Psoas muscle (tissue), 8 donors: ENCODE data around the gene PSTK. TPM values are rescaled to one million over a fixed set of nuclear protein-coding genes. Genes with fewer than 3 reads are reported as not detected.

Experiments
- ATAC-seq, 4 donors: fragments of 200-7000 bp; cut with Tn5 transposase; one replicate each; pipeline ENCODE4 v1.9.1; 2020; ENCODE audit warnings: moderate library complexity in 3 of 4, mild to moderate bottlenecking in 2 of 4
- DNase-seq, 2 donors: peaks; one replicate each; pipeline ENCODE4 v3.0.0-alpha.2; 2020
- H3K27ac ChIP-seq: fragments of 200-600 bp; one replicate; pipeline ENCODE4 v1.8.0; 2022
- H3K27me3 ChIP-seq, 3 donors: fragments of 200-600 bp in 1 of 3; one replicate each; pipeline versions ENCODE4 v1.6.1 to v1.8.0; 2013 to 2022; ENCODE audit warnings: low read length in 2 of 3, mild to moderate bottlenecking in 2 of 3, moderate library complexity in 1 of 3; ENCODE audit not compliant: insufficient read depth in 3 of 3
- H3K36me3 ChIP-seq, 2 donors: fragments of 200-600 bp in 1 of 2; one replicate each; pipeline versions ENCODE4 v1.6.1 to v1.8.0; 2013 to 2022; ENCODE audit warnings: low read depth in 1 of 2, mild to moderate bottlenecking in 1 of 2, moderate library complexity in 1 of 2; ENCODE audit not compliant: insufficient read depth in 1 of 2
- H3K4me1 ChIP-seq: fragments of 200-600 bp; one replicate; pipeline ENCODE4 v1.8.0; 2022
- H3K4me3 ChIP-seq: fragments of 200-600 bp; one replicate; pipeline ENCODE4 v1.8.0; 2022; ENCODE audit warnings: mild to moderate bottlenecking
- H3K9me3 ChIP-seq: fragments of 200-600 bp; one replicate; pipeline ENCODE4 v1.8.0; 2022
- CTCF ChIP-seq: fragments of 200-600 bp; IDR thresholded peaks from one replicate; pipeline ENCODE4 v1.8.0; 2022; ENCODE audit warnings: antibody characterized with exemption
- WGBS, 3 donors: extraction: QIAGEN DNeasy Blood & Tissue Kit; methylation state at CpG; one replicate each; pipeline versions ENCODE4 v1.1.6 to v1.1.7; 2013; 5-methylcytosine and 5-hydroxymethylcytosine counted together
- intact Hi-C, 2 donors: fragments of 100-400 bp; cut with DNase I; formaldehyde crosslinking; loops; one replicate each; pipeline versions ENCODE4 v1.11.0 to v1.14.2; 2022
- long read RNA-seq, 2 donors: library from polyadenylated mRNA; unstranded; transcript quantifications; one replicate each; pipeline ENCODE4 v2.0.0, GENCODE V29; 2021
- polyA plus RNA-seq, 3 donors: library from polyadenylated mRNA; stranded (reverse); fragments of 200-250 nt; gene quantifications; one replicate each; pipeline ENCODE4 v1.2.3, GENCODE V29; 2013
- total RNA-seq, 4 donors: library from RNA; stranded (reverse); fragmentation: NEBNext Ultra II Directional in 2 of 4; extraction: Animal tissue kit (Norgen Biotek cat#: 25700) in 2 of 4; gene quantifications; one replicate each; pipeline versions ENCODE4 v1.2.1 to v1.2.4, GENCODE V29; 2021 to 2023
- donor health status: healthy with polysubstance abuse.
- donor health status: DM: no; HTN: no; CAD: no; lungs with moderate emphysema.
- donor health status: Bipolar disorder and iron deficiency.
- donor health status: healthy.
- donor health status: DM: yes; HTN: yes; CAD: no.
- donor health status: DM: no; HTN: no; CAD: no.
- donor health status: DM: no; HTN: no; CAD: no.
- donor health status: DM: yes; HTN: yes; CAD: no.

PSTK gene, protein sequence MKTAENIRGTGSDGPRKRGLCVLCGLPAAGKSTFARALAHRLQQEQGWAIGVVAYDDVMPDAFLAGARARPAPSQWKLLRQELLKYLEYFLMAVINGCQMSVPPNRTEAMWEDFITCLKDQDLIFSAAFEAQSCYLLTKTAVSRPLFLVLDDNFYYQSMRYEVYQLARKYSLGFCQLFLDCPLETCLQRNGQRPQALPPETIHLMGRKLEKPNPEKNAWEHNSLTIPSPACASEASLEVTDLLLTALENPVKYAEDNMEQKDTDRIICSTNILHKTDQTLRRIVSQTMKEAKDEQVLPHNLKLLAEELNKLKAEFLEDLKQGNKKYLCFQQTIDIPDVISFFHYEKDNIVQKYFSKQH
- total RNA-seq (1 to 10 TPM; 3.3 to 5.2 (median 4.0) TPM), polyA plus RNA-seq (1 to 10 TPM; 5.5 to 8.3 (median 5.5) TPM)
- long read RNA-seq, donor 1: 0 reads
- long read RNA-seq, donor 2, partial matches to known transcripts: 0 of 5 reads
- long read RNA-seq, donor 2, other reads (novel, unspliced or antisense): 4 of 5 reads

GRCh38 chr10:122980209-122981065 lies at the start of gene PSTK:
PSTK (plus strand) TSS chr10:122980401; CDS start chr10:122980480, 79 bp downstream.
- 0 to 1% (median 1%) methylated on average over 48 to 73 of the region's 73 CpGs for WGBS, 3 donors
- peak within 1 kb of the TSS; percentile 94 for H3K27ac ChIP-seq
- peak within 1 kb of the TSS; percentile 88 for H3K4me3 ChIP-seq
- intact Hi-C loops: no loop called here
- peaks cover 0 to 11% of the 10 kb centered on the region in 2 donors for H3K36me3 ChIP-seq
- TF ChIP-seq CTCF: peak; percentile 95
- no peaks in the 10 kb centered on the region for H3K27me3 ChIP-seq
- peaks cover 9% of the 10 kb centered on the region for H3K4me1 ChIP-seq
- ATAC-seq (peak; percentile 99), DNase-seq (peak; percentile 92 to 97)
- H3K9me3 ChIP-seq: no peaks in the 10 kb centered on the region

DNA sequence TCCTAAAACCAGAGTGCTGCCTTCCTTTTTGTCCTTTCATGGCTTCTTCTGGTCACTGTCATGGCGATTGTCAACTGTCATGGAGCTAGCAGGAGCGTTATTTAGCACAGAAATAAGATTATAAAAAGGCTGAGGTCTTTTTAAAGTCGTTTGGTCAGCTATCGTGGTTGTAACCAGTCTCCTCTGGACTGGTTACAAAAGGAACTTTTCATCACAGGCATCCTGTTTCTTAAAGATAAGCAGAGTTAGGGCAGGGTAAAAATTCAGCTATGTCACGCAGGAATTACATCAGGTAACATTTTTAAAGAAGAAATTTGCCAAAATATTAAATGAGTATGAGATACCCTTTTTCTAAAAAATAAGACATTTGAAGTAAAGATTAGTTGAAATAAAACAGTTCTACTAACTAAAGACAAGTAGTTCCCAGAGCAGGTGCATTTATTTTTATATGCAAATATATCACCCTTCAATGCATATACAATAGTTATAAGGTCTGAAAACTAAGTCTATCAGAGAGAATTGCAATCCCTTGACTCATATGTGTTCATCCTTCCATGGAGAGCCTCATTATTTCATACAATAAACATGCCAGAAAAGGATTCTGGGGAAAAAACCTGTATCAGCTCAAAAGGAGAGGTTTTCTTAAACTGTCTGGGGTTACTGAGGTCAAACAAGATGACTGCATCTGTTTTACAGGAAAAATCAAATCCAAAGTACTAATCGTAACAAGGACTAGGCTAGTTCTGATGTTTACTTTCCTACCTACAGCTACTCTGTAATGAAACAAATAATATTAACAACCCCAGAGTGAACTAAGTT lies 48.9 kb upstream of the PSTK start:
- 81 to 83% (median 81%) methylated on average over 6 of the region's 6 CpGs for WGBS, 3 donors
- Histone ChIP-seq H3K4me1 (no peaks in the 10 kb centered on the region), H3K4me3 (no peak overlapping the region), H3K9me3 (no peaks in the 10 kb centered on the region), H3K36me3 (peaks cover 0 to 31% of the 10 kb centered on the region in 2 donors), H3K27ac (no peak overlapping the region), H3K27me3 (no peaks in the 10 kb centered on the region)
- TF ChIP-seq CTCF: no peak
- DNase-seq: no peak
- intact Hi-C loops: no loop called here
- ATAC-seq: no peak

- no peak overlapping the region for H3K27ac ChIP-seq
- DNase-seq (no peak), ATAC-seq (no peak)
- H3K4me3 ChIP-seq: no peak overlapping the region
- intact Hi-C loops: no loop called here
- no peaks in the 10 kb centered on the region for H3K9me3 ChIP-seq
- H3K27me3 ChIP-seq: no peaks in the 10 kb centered on the region
- WGBS, 3 donors: 98 to 100% (median 98%) methylated on average over 1 of the region's 1 CpG
- TF ChIP-seq CTCF: no peak
- H3K36me3 ChIP-seq: peaks cover 0 to 52% of the 10 kb centered on the region in 2 donors
- H3K4me1 ChIP-seq: no peaks in the 10 kb centered on the region
These were observed 40.9 kb upstream of the PSTK start for GRCh38 chr10:122939133-122939855.
